Dendritic cell treated with granulocyte-macrophage colony-stimulating factor and Interleukin-4, amounts not matched to agents 40 ng/mL and 50 ng/mL, for 4 days (primary cell): Measurements from ENCODE around the gene HOXB1.

ENCODE experiments used
- H3K27ac Mint-ChIP-seq: one replicate; pipeline ENCODE4 v1.8.0; 2022; ENCODE audit warnings: mild to moderate bottlenecking, mixed read lengths
- H3K27me3 Mint-ChIP-seq: one replicate; pipeline ENCODE4 v1.8.0; 2022; ENCODE audit warnings: mild to moderate bottlenecking, mixed read lengths
- H3K36me3 Mint-ChIP-seq: one replicate; pipeline ENCODE4 v1.8.0; 2022; ENCODE audit warnings: low read depth, mixed read lengths
- H3K4me1 Mint-ChIP-seq: one replicate; pipeline ENCODE4 v1.8.0; 2022; ENCODE audit warnings: low read depth, mixed read lengths
- H3K4me3 Mint-ChIP-seq: one replicate; pipeline ENCODE4 v1.8.0; 2022; ENCODE audit warnings: mild to moderate bottlenecking, moderate library complexity, mixed read lengths
- H3K9me3 Mint-ChIP-seq: one replicate; pipeline ENCODE4 v1.8.0; 2022; ENCODE audit warnings: mixed read lengths
- intact Hi-C: fragments of 100-400 bp; cut with micrococcal nuclease; formaldehyde crosslinking; loops from one replicate; pipeline ENCODE4 v1.15.0; 2022

The HOXB1 gene

DNA sequence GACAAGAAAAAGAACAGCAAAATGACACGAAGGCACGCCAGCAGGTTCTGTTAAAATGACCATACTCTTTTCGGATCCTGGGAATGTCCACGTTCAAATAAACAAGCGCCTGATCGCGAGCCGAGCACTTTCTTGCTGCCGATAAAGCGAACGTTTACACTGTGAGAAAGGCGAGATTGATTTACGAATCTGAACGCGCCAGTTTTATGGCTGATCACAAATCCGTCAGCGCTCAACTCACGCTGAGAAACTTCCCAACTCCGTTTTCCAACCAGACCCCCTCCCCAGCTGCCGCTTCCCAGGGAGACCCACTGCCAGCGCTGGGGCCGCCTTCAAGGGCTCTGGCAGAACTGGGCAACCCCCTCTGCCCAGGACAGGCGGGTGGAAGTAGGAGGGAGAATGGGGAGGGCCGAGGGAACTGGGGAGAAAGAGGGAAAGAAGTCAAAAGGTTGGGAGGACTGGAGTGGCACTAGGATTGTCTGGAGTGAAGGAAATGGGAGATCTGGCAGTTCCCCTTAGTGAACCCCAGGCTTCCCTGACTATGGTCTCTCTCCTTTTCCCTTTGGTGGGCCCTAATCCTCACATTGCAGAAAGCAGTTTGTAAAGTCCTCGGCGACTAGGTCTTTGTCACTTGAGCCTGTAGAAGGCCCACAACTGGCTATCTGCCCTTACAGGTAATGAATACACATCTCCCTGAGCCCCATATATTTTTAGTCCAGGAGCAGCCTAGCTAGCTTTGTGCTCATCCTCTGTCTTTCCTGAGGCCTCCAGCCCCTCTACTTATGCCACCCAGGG is 40.4 kb upstream of the HOXB1 start:
- Mint-ChIP-seq H3K36me3 (no peaks in the 10 kb centered on the region), H3K27ac (no peak overlapping the region), H3K9me3 (no peaks in the 10 kb centered on the region), H3K4me3 (no peak overlapping the region), H3K4me1 (peaks cover 12% of the 10 kb centered on the region), H3K27me3 (peaks cover 20% of the 10 kb centered on the region)
- intact Hi-C loops = no loop called here

DNA sequence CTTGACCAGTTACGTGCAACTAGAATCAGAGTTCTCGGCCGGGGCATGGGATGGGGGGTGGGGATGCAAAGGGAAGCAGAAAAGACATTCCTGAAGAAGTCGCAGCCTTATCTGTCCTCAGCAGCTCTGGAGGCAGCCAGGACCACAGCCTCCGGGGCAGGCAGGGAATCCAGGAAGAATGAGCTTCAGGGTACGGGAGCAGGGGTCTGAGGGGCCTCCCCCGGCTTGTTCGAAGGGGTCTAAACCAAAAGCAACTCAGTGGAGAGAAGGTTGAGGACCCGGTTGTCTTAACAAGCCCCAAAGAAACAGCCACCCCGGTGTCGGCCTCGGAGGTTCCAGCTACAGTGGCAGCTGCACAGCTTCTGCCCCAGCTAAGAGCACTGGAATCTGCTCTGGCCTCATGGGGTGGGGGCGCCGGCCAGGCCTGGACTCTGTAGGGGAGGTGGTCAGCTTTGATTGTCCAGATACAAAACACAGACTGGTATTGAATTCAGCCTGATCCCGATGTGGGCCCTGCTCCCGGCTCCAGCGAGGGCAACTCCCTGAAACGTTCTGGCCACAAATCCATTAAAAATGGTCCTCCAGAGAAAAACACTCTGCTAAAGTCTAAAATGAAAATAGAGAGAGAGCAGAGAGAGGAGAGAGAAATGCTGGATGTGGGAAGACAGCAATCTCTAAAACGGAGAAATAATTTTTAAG is 39.7 kb upstream of the HOXB1 start:
- peaks cover 6% of the 10 kb centered on the region for H3K4me1 Mint-ChIP-seq
- no peaks in the 10 kb centered on the region for H3K36me3 Mint-ChIP-seq
- no peaks in the 10 kb centered on the region for H3K9me3 Mint-ChIP-seq
- H3K27ac Mint-ChIP-seq = no peak overlapping the region
- no peak overlapping the region for H3K4me3 Mint-ChIP-seq
- intact Hi-C loops = no loop called here
- H3K27me3 Mint-ChIP-seq = peaks cover 13% of the 10 kb centered on the region

DNA sequence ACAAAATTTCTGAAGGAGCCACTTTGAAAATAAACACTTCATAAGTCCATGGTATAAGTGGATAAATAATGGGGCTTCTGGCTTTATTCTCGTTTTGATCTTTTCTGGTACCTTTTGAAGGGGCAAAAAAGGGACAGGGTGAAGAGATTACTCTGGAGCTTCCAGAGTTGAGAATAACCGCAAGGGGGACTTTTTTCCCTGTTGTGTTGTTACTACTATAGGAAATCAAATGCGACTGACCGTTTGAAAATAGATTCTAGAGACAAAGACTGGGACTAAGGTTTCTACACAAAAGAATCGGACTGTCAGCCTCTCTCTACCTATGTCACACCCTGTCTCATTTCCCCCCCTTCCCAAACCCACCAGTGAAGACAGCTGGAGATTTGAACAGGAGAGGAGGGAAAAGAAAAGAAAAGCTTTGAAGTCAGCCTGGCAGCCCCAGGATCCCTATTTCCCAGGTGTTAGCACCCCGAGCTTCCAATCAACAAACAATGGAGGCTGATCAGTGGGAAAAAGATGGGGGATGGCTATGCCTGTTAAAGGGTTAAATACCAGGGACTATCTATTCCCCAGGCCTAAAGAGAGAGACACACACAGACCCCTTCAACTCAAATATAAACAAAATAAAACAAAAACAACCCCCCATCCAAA is 39.0 kb upstream of the HOXB1 start:
- intact Hi-C loops = no loop called here
- Mint-ChIP-seq H3K27ac (no peak overlapping the region), H3K36me3 (no peaks in the 10 kb centered on the region), H3K9me3 (no peaks in the 10 kb centered on the region), H3K27me3 (peaks cover 8% of the 10 kb centered on the region), H3K4me1 (peaks cover 6% of the 10 kb centered on the region), H3K4me3 (no peak overlapping the region)

DNA sequence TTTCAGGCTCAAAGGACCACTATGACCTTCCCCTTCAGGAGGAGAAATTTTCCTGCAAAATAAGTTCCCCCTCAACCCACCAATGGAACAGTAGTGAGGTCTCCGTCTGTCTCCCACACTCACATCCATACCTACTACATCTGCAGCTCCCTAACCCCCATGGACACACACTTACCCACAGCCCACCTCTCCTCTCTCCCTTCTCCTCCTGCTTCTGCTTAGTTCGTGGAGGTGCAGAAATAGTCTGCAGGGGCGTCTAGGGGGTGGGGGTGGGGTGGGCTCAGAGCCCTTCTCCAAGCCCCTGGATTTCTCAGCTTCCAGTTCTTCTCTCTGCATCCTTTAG is 38.4 kb upstream of the HOXB1 start:
- peaks cover 2% of the 10 kb centered on the region for H3K27me3 Mint-ChIP-seq
- no peak overlapping the region for H3K4me3 Mint-ChIP-seq
- H3K9me3 Mint-ChIP-seq = no peaks in the 10 kb centered on the region
- H3K36me3 Mint-ChIP-seq = no peaks in the 10 kb centered on the region
- H3K27ac Mint-ChIP-seq = no peak overlapping the region
- H3K4me1 Mint-ChIP-seq = peaks cover 6% of the 10 kb centered on the region
- intact Hi-C loops = no loop called here

DNA sequence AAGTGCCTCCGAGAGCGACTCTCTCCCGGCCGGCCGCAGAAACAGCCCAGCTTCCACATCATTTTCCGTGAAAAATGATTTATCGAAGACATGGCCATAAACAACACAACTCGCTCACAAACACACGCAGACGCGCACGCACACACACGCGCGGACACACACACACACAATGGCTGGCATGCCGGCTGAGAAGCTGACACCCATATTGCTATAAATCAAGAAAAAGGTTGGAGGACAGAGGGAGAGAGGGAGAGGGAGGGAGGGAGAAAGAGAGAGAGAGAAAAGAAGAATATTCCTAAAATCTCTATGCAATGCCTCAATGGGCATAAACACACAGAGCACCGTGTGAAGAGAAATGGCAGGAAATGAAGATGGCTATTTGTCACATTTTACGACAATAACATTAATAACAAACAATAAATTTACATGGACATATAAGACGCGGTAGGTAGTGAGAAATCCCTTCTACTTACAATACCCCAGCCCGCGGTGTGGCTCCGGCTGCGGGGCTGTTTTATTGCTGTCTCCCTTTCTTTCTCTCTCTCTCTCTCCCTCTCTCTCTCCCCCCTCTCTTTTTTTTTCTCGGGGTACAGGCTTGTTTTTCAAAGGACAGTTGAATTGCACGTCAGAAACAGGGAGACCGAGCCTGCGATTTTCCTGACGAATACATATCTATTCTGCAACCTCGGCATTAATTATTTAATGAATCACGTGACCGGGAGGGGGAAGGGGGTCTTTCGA is 37.9 kb upstream of the HOXB1 start:
- Mint-ChIP-seq H3K4me1 (peaks cover 6% of the 10 kb centered on the region), H3K27me3 (peaks cover 3% of the 10 kb centered on the region), H3K36me3 (no peaks in the 10 kb centered on the region), H3K27ac (no peak overlapping the region), H3K9me3 (no peaks in the 10 kb centered on the region), H3K4me3 (no peak overlapping the region)
- intact Hi-C loops = no loop called here

DNA sequence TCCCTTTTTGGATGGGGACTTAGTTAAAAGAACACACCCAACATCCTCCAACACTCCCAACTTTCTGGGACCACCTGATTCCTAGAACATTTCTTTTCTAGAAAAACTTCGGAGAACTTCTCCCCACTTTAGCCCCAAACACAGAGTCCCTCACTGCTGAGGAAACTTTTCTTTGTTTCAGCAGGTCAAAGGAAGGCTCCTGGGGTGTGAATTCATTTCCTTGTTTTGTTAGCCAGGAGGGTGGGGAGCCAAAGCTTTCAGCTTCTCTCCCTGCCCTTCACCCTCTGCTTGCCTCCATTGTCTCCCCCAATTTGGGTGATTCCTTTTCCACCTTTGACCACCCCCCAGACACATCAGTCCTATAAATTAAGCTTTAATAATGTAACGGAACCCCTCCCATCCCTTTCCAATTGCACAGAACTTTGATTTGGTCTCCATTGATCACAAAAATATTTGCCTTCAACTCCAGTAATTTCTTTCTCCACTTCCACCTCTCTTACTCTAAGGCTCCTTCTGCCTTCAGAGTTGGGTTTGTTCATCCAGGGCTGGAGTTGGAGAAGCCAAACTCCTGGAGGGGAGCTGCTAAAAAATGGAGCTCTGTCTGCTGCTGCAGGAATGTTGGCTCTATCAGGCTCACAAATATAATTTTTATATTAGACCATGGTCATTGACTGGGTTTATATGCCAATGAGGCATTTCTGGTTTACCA is 37.0 kb upstream of the HOXB1 start:
- Mint-ChIP-seq H3K9me3 (no peaks in the 10 kb centered on the region), H3K27ac (no peak overlapping the region), H3K27me3 (peaks cover 12% of the 10 kb centered on the region), H3K36me3 (no peaks in the 10 kb centered on the region), H3K4me3 (no peak overlapping the region), H3K4me1 (peaks cover 6% of the 10 kb centered on the region)
- intact Hi-C loops = no loop called here

DNA sequence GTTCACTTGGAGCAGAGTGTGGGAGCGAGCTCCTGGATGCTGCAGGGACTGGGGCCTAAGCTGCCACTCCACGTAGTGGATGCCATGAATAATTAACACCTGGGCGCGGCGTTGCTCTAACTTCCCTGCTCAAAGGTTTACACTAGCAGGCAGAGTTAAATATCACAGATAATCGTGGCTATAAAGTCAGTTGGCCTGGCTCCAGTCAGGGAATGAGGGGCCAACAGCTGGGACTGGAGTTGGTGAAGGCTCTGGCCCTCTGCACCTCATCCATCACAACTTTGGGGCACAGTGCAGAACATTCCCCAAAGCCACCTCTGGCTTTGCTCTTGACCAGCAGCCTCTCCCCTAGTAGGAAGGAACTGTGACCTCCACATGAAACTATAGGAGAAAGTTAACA is 36.4 kb upstream of the HOXB1 start:
- intact Hi-C loops = no loop called here

DNA sequence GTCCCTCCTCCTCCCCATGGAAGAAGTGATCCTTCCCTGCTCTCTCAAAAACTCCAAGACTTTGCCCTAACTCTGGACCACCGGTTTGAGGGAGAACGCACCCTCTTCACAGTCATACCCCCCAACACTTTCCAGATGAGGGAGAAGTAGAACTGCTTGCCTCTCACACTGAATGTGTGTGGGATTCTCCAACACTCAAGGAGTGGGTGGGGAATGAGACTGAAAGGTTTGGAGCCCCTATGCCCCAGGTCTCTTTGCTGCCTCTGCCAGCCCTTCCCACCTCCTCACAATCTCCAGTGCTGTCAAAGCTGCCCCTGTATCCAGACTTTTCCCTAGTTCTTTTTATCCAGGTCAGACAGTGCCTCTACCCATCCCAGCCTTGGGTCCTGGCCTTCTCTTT is 35.9 kb upstream of the HOXB1 start:
- no peaks in the 10 kb centered on the region for H3K36me3 Mint-ChIP-seq
- peaks cover 6% of the 10 kb centered on the region for H3K4me1 Mint-ChIP-seq
- no peaks in the 10 kb centered on the region for H3K9me3 Mint-ChIP-seq
- peaks cover 21% of the 10 kb centered on the region for H3K27me3 Mint-ChIP-seq
- no peak overlapping the region for H3K4me3 Mint-ChIP-seq
- intact Hi-C loops = no loop called here
- no peak overlapping the region for H3K27ac Mint-ChIP-seq

More for the DNA sequence above, 36.4 kb upstream of the HOXB1 start:
- Mint-ChIP-seq H3K27ac (no peak overlapping the region), H3K9me3 (no peaks in the 10 kb centered on the region), H3K4me3 (no peak overlapping the region), H3K36me3 (no peaks in the 10 kb centered on the region), H3K4me1 (peaks cover 6% of the 10 kb centered on the region), H3K27me3 (peaks cover 18% of the 10 kb centered on the region)

DNA sequence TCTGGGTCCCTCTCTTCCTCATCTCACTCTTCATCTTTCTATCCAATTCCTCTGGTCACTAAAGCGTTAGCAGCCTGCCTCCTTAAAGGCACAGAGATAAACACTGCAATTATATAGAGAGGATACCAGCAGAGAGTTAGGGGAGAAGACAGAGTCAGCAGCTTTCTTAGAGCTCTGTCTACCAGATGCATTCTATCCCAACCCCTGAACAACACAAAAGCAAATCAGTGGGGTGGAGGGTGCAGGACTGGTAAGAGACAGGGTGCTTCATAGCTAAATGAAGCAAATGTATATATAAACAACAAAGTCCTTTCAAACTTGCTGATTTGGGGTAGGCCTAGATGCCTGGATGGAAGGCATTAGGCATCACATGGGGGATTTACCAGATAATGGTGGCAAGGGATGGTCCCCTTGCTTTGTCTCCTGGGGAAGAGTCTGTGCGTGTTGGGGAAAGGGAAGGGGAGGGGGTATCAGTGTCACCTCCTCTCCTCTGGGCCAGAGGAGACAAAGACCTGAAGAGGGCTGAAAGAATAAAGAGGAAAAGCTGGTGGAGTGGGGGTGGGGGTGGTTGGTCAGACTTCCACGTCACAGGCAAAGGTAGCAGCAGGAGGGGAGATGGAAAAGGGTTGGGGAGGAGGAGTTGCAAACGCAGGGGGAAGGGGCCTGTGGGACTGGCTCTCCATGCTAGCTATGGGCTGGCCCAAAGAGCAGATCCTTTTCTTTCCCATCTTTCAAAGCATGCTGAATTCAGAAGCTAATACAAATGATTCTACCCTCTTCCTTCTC is 35.3 kb upstream of the HOXB1 start:
- peaks cover 26% of the 10 kb centered on the region for H3K27me3 Mint-ChIP-seq
- H3K4me3 Mint-ChIP-seq = no peak overlapping the region
- H3K36me3 Mint-ChIP-seq = no peaks in the 10 kb centered on the region
- peaks cover 9% of the 10 kb centered on the region for H3K4me1 Mint-ChIP-seq
- intact Hi-C loops = no loop called here
- H3K27ac Mint-ChIP-seq = no peak overlapping the region
- H3K9me3 Mint-ChIP-seq = no peaks in the 10 kb centered on the region

DNA sequence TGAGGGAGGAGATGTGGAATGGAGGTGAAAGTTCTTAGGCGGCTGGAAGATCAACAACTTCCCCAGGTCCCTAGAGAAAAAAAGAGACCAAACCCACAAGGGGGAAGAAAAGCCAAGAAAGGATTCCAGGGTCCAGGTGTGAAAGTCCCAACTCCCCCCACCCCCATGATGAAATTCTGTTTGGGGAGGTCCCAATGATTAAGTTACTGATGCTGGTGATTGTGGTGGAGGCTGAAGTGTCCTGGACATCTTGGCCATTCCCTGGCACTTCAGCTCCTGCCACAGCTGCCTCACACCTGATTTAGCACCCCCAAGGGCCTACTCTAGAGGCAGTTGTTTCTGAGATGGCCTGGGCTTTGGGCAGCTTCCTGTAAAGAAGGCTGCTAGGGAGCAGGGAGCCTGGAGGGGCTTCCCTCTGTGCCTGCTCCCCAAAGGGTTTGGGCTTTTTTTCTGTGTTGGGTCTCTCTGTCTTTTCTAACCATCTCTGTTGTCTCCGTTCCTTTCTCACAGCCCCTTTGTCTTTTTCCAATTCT is 34.3 kb upstream of the HOXB1 start:
- Mint-ChIP-seq H3K9me3 (no peaks in the 10 kb centered on the region), H3K4me1 (peaks cover 11% of the 10 kb centered on the region), H3K27ac (no peak overlapping the region), H3K27me3 (peaks cover 31% of the 10 kb centered on the region), H3K36me3 (no peaks in the 10 kb centered on the region), H3K4me3 (no peak overlapping the region)
- intact Hi-C loops = no loop called here

DNA sequence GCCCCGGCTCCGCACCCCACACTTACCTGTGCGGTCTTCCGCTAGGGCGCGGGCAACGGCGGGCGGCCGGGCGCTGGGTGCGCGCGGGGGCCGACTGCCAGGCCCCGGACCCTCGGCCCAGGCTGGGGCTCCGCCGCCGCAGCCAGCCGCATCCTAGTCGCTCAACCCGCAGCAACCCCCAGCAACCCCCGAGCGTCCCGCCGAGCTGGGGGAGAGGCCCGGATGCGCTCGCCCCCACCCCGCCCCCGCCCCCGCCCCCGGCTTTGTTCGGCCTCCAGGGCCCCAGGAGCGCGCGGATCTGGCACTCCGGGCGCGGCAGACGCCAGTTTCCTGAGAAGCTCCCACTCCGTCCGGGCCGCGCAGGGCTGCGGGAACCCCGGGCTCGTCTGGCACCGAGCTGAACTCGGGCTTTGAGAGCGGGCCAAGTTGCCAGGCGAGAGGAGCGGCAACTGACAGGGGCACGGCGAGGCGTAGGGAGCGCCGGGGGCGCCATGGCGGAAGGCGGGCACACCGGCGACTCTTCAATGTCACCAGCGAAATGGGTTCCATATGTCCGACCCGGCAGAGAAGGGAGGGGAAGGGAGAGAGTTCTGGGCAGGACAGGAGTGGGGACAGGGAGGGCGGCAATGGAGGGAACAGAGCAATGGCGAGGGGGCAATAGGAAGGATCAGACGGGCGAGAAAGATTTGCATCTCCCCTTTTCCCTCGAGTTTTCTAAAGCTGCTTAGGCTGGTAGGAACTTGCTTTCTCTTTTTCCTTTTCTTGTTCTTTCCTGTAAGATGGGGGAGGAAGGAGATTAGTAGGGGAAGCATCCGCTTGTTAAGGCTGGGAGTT is 33.6 kb upstream of the HOXB1 start:
- intact Hi-C loops = no loop called here
- Mint-ChIP-seq H3K27ac (no peak overlapping the region), H3K4me3 (no peak overlapping the region), H3K4me1 (peaks cover 11% of the 10 kb centered on the region), H3K9me3 (no peaks in the 10 kb centered on the region), H3K27me3 (peaks cover 37% of the 10 kb centered on the region), H3K36me3 (no peaks in the 10 kb centered on the region)

DNA sequence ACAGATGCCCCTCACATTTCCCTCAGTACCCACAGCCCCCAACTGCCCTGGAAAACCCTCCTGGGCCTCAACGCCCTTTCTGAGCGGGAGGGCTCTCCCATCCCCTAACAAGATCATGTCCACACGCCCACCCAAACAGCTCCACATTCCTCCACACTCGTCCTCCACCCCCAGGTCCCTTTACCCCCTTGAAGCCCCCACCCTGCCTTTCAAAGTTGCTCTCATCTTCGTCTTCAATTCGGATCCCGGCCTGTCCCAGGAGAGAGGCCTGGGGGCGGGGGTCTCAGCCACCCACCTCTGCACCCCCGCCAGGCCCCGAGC is 33.0 kb upstream of the HOXB1 start:
- H3K27ac Mint-ChIP-seq = no peak overlapping the region
- no peaks in the 10 kb centered on the region for H3K9me3 Mint-ChIP-seq
- H3K36me3 Mint-ChIP-seq = no peaks in the 10 kb centered on the region
- peaks cover 11% of the 10 kb centered on the region for H3K4me1 Mint-ChIP-seq
- intact Hi-C loops = no loop called here
- H3K27me3 Mint-ChIP-seq = peaks cover 42% of the 10 kb centered on the region
- H3K4me3 Mint-ChIP-seq = no peak overlapping the region
